Endothelial cell of umbilical vein (primary cell): ENCODE data around the gene KRT15.

Source experiments
- JUN ChIP-seq: IDR thresholded peaks from 2 replicates; pipeline ENCODE4 v1.6.1; 2011; ENCODE audit warnings: borderline replicate concordance, low read depth; ENCODE audit not compliant: insufficient read length, insufficient read depth
- POLR2AphosphoS5 ChIP-seq: IDR thresholded peaks from 2 replicates; pipeline ENCODE4 v1.6.1; 2012; ENCODE audit warnings: low read depth, mild to moderate bottlenecking, control low read depth, low read length, moderate library complexity; ENCODE audit not compliant: insufficient read depth

- TF ChIP-seq JUN (no peak), POLR2AphosphoS5 (no peak)
Measured at GRCh38 chr17:41474863-41475262, 43.8 kb downstream of the KRT15 start.
